Measurements from ENCODE around the gene NADK.

DNA sequence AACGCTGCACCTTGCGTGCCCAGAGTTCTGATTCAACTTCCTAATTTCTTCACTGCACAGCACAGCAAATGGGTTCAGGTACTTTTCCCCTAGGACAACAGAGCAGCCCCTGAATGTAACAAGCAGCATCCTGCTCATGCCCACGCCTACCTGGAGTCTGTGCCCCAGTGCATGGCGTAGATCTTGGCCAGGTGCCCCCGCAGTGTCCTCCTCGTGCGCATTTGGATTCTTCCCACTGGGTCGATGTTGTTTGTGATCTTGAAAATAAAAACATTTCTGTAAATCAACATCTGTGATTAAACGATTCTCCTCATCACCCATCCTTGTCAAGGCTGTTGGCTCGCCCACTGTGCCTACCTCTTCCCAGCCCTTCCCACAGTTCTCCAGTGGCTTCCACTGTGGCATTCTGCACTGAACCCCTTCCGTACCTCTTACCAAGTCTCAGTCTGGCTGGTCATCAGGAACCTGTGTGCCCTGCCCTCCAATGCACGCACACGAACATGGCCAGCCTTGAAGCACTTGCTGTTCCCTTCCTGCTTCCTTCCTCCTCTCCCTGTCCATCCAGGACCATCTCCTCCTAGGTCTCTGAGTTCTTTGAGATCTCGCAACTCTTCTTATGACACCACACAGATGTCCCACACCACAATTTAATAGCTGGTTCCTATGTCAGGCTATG is 37.5 kb upstream of the NADK start:
- no peak for TF ChIP-seq POLR2A (IDR thresholded peaks at IDR 0.05)
- no peak for TF ChIP-seq CTCF (IDR thresholded peaks at IDR 0.05)

Data from adrenal gland (tissue), 5 donors.